OCI-M2 (cell line): ENCODE data around the gene CAMTA2.
A peak's percentile ranks its signal among the peaks of the same experiment; 100 is the strongest.

Experiments
- DNase-seq: peaks from one replicate; lab custom pipeline; 2025; ENCODE audit not compliant: unreplicated experiment; lab: John Stamatoyannopoulos, UW

Gene CAMTA2

DNA sequence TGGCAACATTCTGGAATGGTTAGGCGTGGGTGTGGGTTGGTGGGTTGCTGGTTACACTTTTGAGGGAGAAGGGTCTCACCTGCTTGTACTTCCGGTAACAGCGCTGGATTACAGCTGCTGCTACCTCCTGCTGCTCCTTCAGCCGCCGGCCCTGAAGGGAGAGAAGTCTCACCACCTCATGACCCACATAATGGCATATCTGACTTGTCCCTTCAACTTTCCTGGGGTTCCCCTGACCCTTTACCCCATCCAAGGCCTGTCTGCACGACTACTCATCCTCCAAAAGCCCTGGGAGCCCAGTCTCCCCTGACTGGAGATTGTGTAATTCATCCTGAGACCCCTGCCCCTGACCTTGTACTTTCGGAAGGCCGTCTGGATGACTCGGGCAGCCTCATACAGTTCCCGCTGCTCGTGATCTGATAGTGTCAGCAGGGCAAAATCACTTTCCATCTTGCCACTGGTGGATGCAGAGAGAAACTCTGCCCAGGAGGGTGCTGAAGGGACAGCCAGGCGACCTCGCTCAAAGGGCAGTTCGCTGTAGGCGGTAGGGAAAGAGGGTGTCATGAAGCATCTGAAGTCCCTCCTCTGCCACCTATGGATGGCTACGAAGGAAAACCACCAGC is 17.8 kb downstream of the CAMTA2 start:
- no peak for DNase-seq

DNA sequence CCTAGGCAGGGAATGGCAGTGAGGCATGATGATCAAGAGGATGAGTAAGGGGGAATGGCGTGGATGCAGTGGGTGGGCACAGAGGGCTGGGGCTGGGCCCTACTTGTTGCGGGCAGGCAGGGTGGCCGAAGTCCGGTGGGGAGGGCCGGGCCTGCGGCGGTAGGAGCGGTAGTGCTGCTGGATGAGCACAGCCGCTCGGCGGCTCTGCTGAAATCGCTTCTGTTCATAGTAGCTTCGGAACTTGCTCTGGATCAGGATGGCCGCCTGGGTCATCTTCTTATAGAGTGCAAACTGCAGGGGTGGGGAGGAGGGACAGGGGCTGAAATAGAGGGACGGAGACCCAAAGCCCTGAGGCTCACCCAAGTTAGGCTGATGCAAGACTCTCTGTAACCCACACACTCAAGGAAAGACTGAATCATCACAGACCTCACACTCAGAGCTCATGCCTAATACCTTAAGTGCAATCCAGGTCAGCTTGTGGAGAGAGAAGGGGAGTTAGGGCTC is 18.4 kb downstream of the CAMTA2 start:
- DNase-seq, result no peak

DNA sequence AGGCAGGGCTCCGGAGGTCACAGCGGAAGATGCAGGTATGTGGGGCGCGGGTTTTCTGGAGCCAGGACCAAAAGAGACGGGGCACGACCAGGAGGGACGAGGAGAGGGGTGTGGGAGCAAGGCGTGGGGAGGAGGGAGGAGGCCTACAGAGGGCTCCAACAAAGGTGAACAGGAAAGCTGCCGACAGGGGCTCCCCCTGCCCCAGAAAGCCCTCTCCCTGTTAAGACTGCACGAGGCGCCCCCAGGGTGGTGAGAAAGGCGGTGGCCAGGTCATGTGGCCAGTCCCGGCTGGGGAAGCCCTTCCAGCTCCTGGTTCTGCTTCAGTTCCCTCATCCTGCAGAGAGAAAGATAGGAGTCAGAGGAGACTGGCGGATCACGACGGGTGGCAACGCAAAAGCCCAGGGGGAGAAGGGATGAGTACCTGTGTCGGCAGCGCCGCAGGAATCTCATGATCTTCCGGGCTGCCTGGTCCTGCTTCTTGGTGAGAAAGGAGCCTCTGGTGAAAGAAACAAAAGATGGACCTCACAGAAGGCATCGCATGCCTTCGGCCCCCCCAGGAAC is 18.9 kb downstream of the CAMTA2 start:
- no peak for DNase-seq

DNA sequence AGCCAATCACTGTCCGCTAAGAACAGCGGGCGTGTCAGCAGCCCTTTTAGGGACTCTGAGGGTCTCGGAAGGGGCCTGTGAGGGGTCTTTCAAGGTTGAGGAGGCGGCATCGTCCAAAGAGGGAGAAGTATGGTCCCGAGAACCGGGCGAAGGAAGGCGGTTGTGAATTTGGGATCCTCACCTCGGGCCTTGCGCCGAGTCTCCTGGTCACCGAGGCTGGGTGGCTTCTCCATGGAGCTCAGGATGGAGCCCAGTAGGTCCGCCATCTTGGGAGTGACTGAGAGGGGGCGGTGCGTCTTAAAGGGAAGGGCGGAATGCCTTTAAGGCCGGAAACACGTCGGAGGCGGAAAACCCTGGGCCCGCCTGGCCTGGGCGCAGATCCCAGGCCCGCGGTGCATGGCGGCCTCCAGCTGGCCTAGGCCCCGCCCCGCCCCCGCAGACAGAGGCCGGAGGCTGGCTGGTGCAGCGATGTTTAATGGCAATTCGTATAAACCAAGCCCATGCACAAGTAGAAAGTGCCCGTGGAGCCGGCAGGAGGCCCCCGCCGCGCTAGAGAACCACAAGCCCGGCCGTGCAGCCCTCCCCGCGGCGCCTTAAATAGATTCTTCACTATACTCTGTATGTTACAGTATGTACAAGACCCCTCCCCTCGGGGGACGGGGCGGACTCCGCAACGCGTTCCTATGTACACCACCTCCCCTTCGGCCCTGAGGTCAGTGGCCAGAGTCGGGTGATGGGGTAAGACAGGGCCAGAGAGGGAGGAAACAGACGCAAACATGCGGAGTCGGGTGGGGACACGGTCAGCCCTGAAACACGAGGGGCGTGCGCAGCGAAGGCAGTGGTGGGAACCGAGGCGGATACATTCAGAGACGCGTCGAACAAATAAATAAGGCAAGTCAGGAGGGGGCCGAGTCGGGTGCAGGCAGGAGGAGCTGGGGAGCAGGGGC is 19.7 kb downstream of the CAMTA2 start, which contains the start of gene SPAG7:
SPAG7 (minus strand) TSS at position 279 of the 947 bp plus-strand sequence; CDS start at position 266, 13 bp downstream.
- DNase-seq, result peak; percentile 96

DNA sequence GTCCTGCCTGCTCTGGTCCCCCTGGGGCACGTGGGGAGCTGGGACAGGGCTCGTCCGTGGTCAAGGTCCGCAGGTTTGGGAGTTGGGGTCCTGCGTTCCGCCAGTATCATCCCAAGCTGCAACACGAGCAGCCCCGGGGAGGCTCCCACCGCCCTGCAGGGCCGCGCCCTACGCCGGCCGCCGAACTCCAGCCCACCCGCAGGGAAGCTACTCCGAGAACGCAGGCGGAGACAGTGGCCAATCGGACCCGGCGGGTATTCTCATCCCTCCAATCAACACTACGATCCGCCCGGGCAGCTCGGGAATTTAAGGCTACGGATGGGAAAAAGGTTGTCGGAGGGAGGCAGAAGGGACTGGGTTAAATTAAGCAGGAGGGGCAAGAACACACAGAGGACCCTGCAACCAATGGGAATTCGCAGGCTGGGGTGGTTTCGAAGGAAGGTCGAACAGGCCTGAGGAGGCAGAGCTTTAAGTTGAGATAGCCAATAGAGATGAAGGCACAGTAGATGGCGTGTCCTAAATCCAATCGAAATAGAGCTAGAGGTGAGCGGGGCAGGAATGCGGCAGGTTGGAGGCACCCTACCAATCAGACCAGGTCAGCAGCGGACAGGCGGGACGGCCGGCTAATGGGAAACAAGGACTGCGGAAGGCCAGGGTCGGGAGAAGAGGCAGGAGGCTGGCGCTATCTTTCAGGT is 20.5 kb downstream of the CAMTA2 start:
- DNase-seq, result peak; percentile 96

DNA sequence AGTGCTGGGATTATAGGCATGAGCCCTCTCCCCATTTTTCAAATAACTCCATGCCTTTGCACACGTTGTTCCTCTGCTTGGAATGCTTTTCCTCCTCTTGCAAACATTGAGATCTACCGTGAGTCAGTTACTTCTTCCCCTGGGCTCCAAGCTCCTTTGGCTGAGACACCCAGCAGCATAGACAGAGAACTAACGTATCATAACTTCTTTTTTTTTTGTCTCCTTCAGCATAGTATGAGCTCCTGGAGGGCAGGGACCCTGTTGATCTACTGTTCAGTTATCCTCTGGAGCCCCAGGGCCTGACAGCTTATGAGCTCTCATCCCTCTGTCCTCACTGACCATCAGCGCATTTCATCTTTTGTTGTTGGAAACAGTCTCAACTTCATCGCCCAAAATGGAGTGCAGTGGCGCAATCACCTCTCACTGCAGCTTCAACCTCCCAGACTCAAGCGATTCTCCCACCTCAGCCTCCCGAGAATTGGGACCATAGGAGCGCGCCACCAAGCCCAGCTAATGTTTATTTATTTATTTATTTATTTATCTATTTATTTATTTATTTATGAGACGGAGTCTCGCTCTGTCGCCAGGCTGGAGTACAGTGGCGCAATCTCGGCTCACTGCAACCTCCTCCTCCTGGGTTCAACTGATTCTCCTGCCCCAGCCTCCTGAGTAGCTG is 22.0 kb downstream of the CAMTA2 start:
- DNase-seq, result no peak

DNA sequence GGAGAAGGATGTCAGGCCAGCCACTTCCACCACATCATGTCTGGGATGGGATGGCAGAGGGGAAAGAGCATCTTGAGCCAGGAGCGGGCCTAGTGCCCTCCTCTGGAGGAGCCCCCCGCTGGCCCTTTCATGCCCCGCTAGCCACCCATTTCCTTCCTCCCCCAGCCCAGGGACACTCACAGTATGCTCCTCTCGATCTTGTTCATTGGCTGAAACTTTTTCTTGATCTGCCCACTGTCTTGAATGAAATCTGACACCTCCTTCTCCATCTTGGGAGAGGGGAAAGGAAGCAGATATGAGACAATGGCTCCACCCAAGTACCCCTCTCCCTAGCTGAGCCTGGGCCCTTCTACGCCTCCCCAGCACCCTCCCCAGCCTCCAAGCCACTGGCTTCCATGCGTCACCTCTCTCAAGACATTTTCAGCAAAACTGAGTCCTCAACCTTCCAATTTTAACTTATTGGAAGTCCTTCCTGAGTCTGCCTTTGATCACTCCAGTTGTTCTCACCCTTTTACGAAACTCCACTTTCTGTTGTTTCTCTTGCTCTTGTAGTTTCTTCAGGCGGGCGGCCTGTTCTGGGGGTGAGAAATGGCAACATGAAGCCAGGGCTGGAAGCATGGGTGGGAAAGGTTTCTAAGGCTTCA is 27.1 kb downstream of the CAMTA2 start:
- DNase-seq, result no peak

DNA sequence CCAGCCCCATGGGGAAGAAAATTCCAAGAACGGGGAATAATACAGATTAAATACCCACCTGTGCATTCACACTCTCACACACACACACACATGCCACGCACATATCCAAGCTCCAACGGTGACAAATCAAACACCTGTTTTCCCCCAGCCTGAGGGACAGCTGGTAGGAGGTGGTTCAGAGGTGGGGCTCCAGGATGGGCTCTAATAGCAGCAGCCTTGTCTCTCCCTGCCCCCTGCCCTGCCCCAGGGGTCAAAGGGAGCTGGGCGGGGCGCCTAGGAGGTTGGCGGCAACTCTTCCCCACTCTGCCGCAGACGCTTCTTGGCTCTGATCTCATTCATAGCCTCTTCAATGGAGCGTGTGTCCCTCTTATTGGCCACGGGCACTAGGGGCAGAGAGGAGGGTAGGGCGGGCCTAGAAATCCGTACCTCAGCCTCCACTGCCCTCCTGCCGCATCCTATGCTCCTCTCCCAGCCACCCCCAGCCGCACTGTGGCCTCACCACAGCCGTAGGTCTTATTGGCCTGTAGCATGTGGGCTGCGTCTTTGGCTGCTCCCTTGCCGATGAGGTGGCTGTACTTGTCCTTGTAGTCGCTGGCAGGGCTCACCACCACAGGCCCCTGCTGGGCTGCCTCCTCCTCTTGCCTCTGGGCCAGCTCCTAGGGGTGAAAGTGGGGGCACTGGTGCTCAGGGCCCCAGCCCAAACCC is 28.1 kb downstream of the CAMTA2 start:
- no peak for DNase-seq

DNA sequence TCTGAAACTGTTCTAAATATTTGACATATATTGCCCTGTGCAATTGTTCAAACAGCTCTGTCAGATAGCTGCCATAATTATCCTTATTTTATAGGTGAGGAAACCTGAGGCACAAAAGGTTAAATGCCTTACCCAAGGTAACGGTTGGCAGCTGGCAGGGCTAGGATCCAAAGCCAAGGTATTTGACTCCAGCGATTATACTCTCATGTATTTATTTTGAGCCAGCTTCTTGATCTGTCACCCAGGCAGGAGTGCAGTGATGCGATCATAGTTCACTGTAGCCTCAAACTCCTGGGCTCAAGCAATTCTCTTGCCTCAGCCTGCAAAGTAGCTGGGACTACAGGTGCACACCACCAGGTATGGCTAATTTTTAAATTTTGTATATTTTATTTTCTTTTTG is 29.4 kb downstream of the CAMTA2 start:
- no peak for DNase-seq

DNA sequence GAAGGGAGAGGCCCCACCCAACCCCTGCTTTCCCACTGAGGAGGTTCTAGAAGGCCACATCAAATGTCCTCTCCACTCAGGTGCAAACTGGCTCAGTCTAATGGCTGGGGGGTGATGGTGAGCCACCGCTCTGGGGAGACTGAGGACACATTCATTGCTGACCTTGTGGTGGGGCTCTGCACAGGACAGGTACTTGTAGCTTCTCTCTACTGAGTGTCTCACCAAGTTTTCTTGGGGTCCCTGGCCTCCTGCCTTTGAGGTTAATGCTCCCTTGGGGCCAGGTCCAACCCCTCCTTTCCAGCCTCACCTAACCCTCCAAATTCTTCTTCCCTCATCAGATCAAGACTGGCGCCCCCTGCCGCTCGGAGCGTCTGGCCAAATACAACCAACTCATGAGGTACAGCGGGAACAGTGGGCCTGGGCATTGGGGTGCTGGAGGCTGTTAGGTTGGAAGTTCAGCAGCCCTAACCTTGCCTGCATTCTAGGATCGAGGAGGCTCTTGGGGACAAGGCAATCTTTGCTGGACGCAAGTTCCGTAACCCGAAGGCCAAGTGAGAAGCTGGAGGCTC is 30.9 kb downstream of the CAMTA2 start:
- no peak for DNase-seq

DNA sequence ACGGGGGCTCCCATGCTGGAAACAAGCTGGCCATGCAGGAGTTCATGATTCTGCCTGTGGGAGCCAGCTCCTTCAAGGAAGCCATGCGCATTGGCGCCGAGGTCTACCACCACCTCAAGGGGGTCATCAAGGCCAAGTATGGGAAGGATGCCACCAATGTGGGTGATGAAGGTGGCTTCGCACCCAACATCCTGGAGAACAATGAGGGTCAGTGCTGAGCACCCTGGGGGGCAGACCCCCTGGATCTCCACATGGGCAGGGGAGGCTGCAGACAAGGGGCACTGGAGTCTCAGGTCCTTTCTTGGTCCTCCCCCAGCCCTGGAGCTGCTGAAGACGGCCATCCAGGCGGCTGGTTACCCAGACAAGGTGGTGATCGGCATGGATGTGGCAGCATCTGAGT is 32.4 kb downstream of the CAMTA2 start:
- DNase-seq, result no peak

DNA sequence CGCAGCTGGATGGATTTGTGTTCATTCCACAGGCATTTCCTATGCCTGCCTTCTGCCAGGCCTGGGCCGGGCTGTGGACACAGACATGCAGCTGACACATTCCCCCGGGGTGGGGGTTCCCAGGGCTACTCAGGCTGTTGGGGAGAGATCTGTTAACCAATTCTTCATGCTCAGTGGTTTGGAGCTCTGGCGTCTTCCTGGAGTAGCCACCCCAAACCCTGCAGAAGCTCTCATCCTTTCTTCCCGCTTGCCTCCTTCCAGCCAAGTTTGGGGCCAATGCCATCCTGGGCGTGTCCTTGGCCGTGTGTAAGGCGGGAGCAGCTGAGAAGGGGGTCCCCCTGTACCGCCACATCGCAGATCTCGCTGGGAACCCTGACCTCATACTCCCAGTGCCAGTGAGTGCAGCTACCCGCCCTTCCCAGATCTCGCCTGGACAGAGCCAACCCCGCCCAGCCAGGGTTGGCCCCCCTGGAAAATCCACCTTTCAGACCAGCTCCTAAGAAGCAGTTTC is 34.0 kb downstream of the CAMTA2 start:
- DNase-seq, result no peak

DNA sequence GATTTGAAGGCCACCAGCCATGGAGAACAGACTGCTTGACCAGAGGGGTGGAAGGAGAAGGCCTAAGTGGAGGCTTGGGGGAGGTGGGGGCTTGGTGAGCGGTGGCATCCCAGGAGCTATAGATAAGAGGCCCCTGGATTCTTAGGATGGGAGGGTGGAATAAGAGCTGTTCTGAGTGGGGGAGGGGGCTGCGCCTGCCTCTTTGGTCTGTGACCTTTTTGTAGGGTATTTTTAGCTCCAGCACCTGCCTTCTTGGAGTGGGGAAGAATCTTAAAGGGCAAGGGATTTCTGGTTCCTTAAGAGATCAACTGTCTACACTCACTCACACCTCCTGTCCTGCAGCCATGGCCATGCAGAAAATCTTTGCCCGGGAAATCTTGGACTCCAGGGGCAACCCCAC is 36.0 kb downstream of the CAMTA2 start:
- DNase-seq, result no peak

DNA sequence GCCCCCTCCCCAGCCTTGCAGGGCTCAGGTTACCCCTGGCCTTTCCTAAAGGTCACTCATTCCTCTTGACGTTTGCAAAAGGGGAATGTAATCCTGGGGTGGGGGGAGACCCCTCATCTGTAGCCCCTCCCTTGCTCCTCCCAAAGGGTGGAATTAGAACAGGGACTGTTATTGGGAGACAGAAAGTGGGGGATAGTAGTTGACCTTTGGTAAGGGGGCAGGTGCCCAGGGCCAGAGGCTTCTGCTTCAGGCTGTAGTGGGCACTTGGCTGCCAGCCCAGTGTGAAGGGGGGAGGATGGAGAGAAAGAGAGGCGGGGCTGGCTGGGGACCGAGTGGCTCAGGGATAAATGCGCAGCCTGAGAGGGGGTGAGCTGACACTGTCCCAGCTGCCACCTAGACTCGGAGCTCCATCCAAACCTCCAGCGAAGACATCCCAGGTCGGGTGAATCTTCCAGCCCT is 36.7 kb downstream of the CAMTA2 start, which contains the start of gene ENO3:
ENO3 (plus strand) TSS at position 374 of the 459 bp plus-strand sequence. CDS start 711 bp downstream, outside the sequence.
- no peak for DNase-seq

DNA sequence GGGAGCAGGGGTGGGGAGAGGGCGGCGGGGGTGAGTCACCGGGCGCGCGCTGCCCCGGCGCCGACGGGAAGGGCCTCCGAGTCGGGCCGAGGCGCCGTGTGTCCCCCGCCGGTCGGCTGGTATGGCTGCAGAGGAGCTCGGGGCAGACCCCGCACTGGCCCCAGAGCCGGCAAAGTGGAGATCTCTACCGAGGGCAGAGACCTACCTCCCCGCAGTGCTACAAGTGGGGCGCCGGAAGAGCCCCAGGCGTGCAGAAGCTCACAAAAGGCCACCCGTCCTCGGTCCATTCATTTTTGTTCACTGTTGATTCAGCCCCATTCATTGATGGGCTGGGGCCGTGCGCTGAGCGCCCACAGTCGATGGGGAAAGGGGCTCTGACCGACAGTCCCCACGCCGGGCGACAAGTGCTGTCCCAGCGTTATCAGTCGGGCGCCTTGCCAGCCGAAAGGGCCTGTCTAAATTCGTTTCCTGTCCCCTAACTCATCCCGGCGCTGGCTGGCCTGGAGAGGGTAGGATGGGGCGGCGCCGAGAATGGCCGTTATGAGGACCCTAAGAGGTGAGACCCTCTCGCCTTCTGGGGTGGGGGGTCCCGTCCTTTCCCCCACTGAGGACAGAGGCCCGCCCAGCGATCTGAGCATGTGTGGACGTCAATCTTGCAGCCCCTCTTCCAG is 37.3 kb downstream of the CAMTA2 start:
- DNase-seq, result no peak

DNA sequence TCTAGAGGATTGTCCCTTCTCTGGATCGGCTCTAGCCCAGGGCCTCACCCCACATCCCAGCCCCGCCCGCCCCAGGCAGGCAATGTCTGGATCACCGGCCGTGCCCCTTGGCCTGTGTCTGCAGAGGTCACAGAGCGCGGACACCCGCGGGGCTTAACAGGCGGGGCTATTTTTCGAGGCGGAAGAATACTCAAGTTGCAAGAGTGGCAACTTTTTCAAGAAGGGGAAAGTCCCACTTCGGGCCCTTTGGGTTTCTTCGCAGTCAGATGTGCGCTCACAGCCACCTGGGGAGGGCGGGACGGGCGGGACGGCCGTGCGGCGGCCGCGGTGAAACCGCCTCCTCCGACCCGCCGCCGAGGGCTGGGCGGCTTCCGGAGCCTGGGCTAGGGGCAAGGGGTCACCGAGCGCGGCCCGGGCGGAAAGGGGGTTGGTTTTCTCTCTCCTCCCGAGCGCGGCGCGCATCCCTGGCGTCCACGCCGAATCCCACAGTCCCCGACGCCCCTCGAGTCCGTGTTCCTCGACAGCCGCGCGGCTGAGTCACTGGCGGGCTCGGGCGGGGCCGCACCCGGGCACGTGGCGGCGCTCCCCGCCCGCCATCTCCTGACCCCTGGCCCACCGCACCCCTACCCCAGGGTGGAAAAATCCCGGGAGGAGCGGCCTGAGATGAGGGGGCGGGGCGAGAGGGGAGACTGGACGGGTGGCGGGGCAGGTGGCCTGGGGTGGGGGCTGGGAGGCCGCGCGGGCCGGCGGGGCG is 38.0 kb downstream of the CAMTA2 start:
- no peak for DNase-seq

DNA sequence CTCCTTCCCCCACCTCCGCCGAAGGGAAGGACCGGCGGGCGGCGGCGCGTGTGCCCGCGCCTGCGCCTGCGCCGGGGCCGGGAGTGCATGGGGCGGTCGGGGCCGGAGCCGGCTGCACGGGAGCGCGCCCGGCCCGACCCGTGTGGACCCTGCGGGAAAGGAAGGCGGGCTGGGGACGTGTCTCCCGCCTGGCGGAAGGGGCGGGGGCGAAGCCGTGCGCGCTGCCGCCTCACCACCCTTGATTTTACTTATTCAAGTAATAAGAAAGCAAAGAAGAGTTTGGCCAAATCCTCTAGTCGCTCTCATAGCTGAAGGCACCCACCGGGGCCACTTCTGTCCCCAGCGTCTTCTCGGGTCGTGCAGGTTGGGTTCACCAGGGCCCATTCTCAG is 38.5 kb downstream of the CAMTA2 start:
- no peak for DNase-seq
